Endometrial microvascular endothelial cells (primary cell): ENCODE results near the gene ANO3. TPM values are rescaled to one million over a fixed set of nuclear protein-coding genes. Genes with fewer than 3 reads are reported as not detected.
"Not testable (repeated sequence)": the region's sequence is repeated elsewhere in the genome, so short reads cannot be mapped to it uniquely, and the experiment has no call there.

Source experiments
- in situ Hi-C: cut with HindIII; loops from 2 replicates; pipeline ENCODE4 v1.10.0; 2017; ENCODE audit warnings: low sequenced_read_pairs, low pct_unique_long_range_greater_than_20kb; ENCODE audit errors: inconsistent ontology term
- total RNA-seq: library from RNA; depleted of rRNA; stranded (reverse); fragments of >200 nt; gene quantifications from one replicate; pipeline ENCODE4 v1.2.3, GENCODE V29; 2015; ENCODE audit errors: inconsistent ontology term

ANO3 gene
- total RNA-seq = not detected

DNA sequence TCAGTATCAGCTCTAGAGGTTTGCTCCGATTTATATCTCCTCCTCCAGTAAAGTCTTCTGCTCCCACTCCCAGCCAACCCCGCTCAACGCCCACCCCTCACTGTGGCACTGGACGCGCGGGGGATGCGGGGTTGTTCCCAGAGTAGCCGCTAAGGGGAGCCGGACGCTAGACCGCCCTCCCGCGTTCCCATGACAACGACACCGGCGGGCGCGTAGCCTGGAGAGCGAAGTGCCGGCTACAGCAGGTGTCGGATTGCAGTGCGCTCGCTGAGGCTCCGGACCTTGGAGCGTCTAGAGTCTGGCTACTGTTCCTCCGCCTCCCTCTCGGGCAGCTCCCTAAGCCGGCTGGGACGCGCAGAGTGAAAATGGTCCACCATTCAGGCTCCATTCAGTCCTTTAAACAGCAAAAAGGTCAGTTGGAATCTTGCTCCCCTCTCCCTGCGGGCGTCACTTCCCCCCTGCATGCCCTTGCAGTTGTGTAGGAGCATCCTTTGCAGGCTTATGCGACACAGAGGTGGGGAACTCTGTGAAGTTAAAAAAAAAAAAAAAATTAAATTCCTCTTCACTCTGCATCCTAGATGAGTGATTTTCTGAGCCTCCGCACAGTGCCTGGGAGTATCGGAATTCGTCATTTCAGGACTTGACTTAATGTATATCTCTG, at the start of gene ANO3:
ANO3 (plus strand) TSS at position 220 of the 661 bp plus-strand sequence; CDS start at position 366, 146 bp downstream.
- in situ Hi-C loops = no loop called here

DNA sequence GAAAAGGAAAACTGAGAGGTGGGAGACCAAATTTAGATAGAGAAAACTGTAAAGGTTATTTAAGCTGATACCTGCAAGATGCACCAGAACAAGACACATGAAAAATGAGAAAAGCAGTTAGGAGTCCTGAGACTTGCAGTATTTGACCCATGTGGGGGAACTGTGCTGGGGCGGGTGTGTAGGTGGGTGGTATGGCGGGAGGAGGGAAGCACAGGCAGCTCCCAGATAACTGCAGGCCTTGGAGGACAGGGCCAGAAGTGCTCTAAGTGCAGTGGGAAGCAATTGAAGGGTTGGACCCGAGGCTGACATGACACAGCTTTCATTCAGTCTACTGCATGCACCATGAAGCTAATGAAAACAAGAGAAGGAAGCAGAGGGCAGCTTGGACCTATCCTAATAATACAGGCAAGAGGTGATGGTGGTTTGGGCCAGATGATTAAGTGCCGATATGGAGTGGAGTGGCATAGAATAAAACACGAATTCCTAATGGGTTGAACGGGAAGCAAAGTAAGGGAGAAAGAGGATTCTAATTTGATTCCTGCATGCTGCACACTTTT, 48.0 kb upstream of the ANO3 start:
- in situ Hi-C loops = no loop called here

DNA sequence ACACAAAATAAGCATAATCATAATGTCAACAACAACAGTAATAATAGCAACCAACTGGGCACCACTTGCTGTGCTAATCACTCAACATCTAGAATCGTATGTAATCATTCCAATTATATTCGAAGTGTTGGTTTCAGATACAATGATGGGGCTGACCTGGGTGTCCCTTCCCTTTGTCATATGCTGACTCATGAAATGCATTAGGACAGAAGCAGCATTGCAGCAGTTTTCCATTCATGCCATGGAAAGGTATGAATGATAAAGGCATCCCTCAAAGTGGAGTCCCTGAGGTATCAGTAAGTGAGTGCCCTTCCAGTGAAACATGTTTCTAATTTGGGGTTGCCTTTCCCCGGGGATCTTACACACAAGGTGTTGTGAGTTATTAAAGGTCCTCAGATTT, 46.3 kb upstream of the ANO3 start:
- in situ Hi-C loops = no loop called here

DNA sequence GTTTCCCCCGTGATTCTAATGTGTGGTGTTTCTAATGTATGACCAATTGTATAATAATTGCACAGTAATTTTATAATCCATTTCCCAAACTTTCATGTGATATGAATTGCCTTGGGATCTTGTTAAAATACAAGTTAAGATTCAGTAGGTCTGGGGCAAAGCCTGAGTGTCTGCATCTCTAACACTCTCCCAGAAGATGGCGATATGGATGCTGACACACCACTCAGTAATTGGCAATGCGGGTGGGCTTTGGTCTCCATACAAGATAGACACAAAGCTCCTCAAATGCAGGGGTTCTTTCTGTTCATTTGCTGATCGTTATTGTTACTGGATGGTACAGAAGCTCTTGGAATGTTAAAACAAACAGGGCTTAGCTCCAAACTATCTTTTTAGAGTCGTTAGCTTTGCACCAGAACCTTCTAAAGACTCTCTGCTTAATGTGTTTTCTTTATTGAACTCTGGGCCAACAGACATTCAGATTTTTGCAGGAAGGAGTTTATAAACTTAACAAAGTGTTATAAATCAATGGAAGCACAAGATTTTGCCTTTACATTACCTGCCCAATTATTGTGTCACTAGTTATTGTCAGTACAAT, 45.4 kb upstream of the ANO3 start:
- in situ Hi-C loops = no loop called here

DNA sequence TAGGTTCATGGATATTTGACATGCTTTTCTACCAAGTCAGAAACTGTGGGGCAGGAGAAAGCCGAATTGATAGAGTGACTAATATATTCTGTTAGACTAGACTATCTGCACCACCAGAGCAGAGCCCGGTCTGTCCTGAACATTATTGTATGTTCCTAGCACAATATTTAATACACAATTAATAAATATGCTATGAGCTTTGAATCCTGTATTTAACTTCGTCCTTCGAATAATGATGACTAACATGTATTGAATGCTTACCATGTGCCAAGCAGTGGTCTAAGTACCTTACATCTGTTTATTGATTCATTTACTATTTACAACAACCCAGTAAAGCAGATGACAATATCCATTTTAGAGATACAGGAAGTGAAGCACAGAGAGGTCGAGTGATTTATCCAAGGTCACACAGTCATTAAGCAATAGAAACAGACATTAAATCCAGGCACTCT, 44.8 kb upstream of the ANO3 start:
- in situ Hi-C loops = no loop called here

DNA sequence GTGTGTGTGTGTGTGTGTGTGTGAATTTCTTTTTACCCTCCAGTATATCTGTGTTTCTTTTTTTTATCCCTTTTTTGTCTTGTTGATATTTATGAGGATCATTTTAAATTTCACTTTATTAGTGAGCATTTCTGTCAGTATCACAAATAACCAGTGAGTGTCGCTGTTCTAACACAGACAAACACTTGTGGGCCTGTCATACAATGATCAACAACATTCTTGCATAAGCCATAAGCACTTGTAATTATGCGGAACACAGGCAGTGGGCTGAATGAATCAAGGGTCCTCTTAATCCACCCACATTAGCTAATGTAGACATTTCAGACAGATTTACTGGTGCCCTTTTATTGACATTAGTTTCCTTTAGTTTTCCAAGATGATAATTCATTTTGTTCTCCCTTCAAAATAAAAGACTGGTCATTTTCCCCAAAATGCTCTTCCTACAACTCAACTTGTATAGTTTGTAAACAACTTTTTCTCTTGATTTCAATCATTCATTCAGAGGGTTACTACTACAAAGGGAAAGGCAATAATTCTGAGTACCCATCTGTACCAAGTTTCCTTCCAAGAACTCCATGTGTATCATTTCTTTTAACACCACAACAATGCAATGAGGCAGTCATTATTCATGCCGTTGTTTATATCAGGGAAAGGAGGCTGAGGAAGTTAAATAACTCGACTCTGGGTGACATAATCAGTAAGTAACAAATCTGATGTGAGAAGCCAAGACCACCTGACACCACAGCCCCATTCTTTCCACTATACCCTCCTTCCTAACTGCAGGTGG, 34.5 kb upstream of the ANO3 start:
- in situ Hi-C loops = no loop called here

DNA sequence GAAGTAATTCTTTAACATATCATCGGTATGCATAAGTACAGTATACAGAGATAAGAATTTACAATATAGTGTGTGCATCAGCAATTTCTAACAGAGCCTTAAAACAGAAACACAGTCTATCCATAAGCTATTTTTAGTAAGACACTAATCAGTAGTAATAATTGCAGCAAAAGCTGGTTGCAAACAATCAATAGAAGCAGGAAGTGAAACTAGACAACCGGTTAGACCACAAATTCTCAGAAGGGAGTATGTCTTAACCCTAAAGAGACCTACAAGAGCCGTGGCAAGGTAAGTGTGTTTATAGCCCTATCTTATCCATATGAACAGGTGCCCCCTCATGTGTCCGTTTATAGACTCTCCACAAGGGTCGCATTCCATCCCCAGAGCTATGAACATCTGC, 15.6 kb upstream of the ANO3 start:
- in situ Hi-C loops = not testable (repeated sequence)

DNA sequence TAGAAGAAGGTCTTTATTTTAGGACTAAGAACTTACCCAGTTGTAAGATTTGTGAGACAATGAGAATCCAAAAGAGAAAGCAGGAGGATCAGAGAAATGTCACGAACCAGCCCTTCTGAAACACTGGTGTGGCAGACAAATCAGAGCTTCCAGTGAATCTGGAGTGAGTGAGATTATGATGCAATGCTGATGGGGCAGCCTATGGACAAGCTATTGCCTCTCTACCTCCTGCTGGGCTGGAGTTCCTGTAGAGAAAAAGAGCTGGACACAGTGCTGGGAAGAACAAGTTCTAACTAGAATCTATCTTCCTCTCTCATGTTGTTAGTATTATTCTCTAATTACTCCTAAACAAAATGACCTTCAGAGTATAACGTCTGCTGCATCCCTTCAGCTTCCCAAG, 12.0 kb upstream of the ANO3 start:
- in situ Hi-C loops = no loop called here

DNA sequence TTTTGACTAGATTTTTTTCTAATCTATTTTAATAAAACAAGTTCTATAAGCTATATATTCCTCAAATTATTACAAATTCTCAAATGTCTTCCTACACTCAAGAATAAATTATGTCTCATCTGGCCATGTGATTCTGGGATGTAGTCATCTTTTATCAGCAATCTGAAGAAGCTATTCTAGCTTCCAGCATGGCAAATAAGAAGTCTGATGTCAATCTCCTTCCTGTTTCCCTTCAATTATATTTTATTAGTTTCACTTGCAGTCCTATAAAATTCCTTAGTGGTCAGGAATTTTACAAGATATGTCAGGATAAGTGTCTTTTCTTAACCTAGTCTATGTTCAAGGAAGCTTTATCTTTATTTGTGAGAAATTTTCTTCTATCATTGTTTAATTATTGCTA, 10.4 kb upstream of the ANO3 start:
- in situ Hi-C loops = no loop called here

DNA sequence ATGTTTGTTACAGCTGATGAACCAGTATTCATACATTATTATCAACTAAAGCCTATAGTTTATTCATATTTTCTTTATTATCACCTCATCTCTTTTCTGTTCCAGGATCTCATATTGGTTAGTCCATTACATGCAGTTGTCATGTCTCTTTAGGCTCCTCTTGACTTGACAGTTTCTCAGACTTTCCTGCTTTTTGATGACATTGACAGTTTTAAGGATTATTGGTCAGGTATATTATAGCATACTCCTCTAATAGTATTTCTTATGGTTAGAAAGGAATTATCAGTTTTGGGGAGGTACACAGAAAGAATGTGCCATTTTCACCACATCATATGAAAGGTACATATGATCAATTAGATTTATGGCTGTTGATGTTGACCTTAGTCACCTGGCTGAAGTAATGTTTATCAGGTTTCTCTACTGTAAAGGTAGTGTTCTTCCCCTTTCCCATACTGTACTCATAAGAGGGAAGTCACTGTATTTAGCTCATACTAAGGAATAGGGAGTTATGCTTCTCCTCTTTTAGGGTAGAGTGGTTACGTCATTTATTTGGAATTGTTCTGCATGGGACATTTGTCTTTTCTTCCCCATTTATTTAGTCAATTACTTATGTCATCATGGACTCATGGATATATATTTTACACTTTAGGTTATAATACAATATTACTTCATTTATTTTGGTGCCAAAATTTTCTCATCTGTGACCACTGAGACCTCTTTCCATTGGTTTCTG, 9.4 kb upstream of the ANO3 start:
- in situ Hi-C loops = no loop called here

DNA sequence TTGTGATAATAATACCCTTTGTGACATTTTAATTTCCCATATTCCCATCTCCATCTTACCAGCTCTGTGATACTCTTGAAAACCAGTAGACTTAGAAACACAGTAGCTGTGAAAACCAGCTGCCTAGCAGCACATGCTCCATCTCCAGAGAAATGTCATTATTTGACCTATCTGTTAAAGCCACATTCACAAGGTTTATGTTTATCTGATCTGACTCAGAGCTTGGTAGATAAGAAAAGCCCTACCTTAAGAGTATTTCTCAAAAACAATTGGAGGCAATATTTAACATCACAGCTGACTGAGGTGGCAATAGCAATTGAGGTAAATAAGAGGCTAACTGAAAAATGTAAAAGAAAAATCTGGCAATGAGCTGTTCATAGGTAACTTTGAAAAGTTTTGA, 8.1 kb upstream of the ANO3 start:
- in situ Hi-C loops = no loop called here

DNA sequence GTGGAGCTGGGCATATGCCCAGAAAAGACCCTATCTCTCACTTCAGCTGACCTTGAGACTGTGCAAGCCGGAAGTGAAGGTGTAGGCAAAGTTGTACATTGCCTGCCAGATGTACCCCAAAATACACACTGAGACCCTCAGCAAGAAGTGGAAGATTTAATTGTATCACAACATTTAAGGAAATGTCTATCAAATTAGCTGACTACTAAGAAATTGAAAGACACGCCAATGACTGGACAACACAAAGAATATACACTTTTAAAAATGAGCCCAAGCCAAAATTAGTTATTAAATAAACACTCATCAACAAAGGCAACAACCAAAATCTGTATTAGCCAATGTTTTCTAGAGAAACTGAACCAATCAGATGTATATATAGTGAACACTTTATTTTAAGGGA, 7.7 kb upstream of the ANO3 start:
- in situ Hi-C loops = no loop called here

DNA sequence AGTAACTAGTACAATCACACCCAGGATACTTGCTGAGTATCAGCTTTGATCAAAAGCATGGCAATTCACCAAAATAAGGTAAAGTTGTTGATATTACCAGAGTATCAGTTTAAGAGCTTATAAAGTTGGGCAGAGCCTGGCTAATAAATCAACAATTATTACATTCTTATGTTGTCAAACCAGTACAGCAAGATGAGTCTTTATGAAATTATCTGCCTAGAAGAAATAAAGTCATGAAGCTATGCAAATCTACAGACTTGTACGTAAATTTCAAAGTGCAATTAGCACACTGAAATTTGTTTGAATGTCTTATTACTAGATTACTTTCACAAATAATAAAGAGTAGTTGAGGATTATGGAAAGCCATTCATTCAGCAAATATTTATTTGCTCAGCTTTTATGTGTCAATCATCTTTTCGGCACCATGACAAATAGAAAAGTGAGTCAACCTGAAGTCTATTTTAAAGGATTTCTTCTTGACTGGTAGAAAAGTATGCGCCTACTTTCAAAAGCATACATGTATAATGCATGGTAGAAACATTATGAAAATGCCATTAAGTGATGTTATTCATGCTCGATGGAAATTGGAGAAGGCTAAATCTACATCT, 5.0 kb upstream of the ANO3 start:
- in situ Hi-C loops = no loop called here

DNA sequence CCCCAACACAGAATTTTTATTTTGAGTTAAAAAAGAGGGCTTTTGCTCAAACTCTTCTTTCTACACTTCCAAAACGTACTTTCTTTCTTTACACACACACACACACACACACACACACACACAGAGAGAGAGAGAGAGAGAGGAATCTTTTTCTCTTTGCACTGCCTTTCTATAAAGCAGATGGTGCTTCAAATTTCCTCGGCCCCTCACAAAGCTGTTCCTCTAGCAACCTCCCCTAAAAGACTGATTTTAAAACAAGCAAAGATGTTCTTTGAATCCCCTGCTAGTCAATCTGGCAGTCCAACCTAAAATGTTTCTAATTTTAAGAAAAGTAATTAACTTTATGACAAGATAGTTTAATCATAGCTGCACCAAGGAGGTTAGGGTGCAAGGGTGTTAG, 2.7 kb upstream of the ANO3 start:
- in situ Hi-C loops = no loop called here

DNA sequence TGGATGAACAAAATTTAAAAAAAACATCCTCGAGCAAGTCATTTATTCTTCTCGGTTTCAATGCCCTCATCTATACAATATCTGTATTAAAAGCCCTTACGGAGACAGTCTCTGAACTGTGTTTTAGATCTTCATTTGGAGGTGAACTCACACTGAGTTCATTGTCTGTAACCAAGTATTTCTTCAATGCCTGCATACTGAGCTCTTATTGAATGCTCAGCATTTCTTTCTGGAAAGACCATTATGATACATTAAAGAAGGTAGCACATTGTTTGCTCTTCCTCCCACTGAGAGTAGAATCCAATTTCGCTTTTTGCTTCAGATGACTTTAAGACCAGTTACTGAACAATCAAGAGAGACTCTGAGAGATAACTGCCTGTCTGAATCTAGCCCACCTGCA, 1.7 kb upstream of the ANO3 start:
- in situ Hi-C loops = no loop called here

DNA sequence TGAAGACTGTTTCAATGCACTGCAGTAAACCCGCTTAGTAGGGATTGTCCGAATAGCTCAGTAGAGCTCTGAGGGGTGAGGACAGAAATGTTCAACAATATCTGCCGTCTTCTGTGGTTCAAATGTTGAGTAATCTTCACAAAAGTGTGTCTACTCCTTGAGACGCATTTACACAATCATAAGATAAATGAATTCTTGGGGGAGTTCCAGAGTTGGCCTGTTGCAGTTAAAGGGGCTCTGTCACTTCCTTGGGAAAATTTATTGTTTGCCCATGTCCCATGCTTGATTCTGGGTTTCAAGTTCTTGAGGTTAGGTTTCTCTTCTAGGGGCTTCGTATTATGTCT, 614 bp downstream of the ANO3 start:
- in situ Hi-C loops = no loop called here

DNA sequence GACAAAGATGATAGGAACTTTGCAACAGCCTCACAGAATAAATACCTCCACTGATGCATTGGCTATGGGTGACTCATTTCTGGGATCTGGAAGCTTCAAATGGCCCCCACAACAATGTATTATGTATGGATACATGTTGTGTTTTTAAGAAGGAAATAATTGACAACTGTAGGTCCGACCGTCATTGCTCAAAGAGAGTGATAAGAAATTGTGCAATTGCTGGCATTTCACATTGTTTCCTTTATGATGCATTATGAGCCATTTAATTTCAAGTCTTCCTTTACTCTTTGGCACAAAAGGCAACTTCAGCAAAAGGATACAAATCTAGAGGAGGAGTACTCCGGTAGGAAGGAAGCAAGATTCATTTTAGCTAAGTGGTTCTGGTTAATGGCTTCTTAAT, 2.0 kb downstream of the ANO3 start:
- in situ Hi-C loops = no loop called here

DNA sequence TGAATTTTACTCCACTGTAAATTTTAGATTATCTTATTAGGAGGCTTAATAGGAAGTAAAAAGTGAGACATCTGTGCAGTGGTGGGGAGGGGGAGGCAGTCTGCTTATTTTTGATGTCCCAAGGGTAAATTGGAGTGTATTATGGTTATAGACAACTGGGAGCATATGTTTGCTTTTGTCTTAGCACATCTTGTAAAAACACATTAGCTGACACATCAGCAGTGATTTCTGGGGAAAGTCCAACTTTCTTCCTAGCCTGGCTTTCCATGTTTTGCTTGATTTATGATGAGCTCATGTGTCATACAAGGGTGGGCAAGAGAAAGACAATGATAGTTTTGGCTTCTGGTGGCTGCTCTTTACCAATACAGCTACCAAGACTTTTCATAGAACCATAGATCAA, 4.0 kb downstream of the ANO3 start:
- in situ Hi-C loops = no loop called here

DNA sequence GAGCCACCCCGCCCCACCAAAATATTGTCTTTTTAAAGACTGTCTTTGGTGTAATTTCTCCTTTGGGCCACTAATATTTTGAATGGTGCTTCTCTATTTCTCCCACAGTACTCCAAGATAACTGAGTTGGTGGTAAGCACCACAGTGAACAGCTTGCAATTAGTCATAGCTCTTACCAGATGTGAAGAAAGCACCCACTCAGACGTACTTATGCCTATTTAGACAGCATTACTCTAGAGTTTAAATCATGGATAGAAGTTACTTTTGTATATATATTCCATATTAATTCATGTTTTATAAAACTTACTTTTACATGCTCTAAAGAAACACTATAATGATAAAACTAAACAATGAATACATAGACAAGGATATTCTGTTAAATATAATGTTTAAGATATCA, 12.7 kb downstream of the ANO3 start:
- in situ Hi-C loops = no loop called here
